HCT116 (cell line): ENCODE results near the gene PLA2G2A.

Experiments
- CEBPB ChIP-seq: IDR thresholded peaks from 2 replicates; pipeline ENCODE4 v1.6.1; 2012; ENCODE audit warnings: low read depth
- EZH2 ChIP-seq: fragments of 200-600 bp; sonication (generic); IDR thresholded peaks from 2 replicates; pipeline ENCODE4 v1.6.1; 2017; ENCODE audit warnings: antibody characterized with exemption, mixed run types
- JUND ChIP-seq: IDR thresholded peaks from 2 replicates; pipeline ENCODE4 v1.6.1; 2012
- POLR2A ChIP-seq: IDR thresholded peaks from 2 replicates; pipeline ENCODE4 v1.7.0; 2011; ENCODE audit warnings: borderline replicate concordance; ENCODE audit not compliant: insufficient read depth, insufficient read length; ENCODE audit errors: extremely low read depth
- POLR2AphosphoS5 ChIP-seq: IDR thresholded peaks from 2 replicates; pipeline ENCODE4 v1.6.1; 2011; ENCODE audit warnings: mild to moderate bottlenecking, low read depth, low read length, moderate library complexity
- RAD21 ChIP-seq: IDR thresholded peaks from 2 replicates; pipeline ENCODE4 v1.6.1; 2012; ENCODE audit warnings: low read depth, mild to moderate bottlenecking
- YY1 ChIP-seq: IDR thresholded peaks from 2 replicates; pipeline ENCODE4 v1.6.1; 2011; ENCODE audit warnings: low read length, low read depth, moderate library complexity, mild to moderate bottlenecking; ENCODE audit not compliant: insufficient replicate concordance; ENCODE audit errors: extremely low read depth
- ZFX ChIP-seq: fragments of 450-650 bp; IDR thresholded peaks from 2 replicates; pipeline ENCODE4 v1.6.1; 2017
- ZNF274 ChIP-seq: fragments of 200-500 bp; sonication (Bioruptor generic); IDR thresholded peaks from 2 replicates; pipeline ENCODE4 v1.6.1; 2014; ENCODE audit warnings: mild to moderate bottlenecking, low read depth, low read length, inconsistent platforms
- TF ChIP-seq, protein P1 (sequence below), 3 experiments: fragments of 200-600 bp in 1 of 3; sonication (generic) in 1 of 3; IDR thresholded peaks in 2 of 3; conservative IDR thresholded peaks in 1 of 3; 2 replicates each; pipeline ENCODE4 v1.5.1; 2012 to 2017; ENCODE audit warnings: low read depth in 2 of 3, low read length in 2 of 3, antibody characterized with exemption in 1 of 3, borderline replicate concordance in 1 of 3, control low read depth in 1 of 3, mild to moderate bottlenecking in 1 of 3, mixed read lengths in 1 of 3, mixed run types in 1 of 3, moderate library complexity in 1 of 3; ENCODE audit not compliant: insufficient read depth in 1 of 3
- TF ChIP-seq, protein P2 (sequence below): IDR thresholded peaks from 2 replicates; pipeline ENCODE4 v1.6.1; 2011; ENCODE audit warnings: mild to moderate bottlenecking, low read length, moderate library complexity; ENCODE audit not compliant: insufficient replicate concordance; ENCODE audit errors: extremely low read depth

DNA sequence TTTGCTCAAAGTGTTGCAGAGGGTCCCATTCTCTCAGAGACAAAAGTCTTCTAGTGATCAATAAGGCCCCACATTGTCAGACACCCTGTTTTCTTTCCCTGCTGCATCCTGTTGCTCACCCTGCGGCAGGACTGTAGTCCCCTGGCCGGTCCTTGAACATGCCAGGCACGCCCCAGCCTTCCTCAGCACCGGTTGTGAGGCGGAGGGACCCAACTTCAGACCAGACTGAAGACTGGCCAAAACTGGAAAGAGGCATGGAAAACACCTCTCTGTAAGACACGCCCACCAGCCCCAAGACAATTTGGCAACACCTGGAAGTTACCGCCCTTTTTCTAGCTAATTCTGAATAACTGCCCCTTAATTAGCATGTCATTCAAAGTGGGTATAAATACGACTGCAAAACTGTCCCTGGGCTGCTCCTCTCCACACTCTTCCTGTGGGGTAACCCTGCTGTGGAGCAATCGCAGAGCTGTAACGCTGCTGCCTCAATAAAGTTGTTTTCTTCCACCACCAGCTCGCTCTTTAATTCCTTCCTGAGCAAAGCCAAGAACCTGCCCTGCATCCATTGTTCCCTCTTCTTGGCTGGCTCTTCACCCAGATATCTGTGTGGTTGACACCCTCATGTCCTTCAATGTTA lies 23.8 kb downstream of the PLA2G2A start:
- TF ChIP-seq, protein P1, sequence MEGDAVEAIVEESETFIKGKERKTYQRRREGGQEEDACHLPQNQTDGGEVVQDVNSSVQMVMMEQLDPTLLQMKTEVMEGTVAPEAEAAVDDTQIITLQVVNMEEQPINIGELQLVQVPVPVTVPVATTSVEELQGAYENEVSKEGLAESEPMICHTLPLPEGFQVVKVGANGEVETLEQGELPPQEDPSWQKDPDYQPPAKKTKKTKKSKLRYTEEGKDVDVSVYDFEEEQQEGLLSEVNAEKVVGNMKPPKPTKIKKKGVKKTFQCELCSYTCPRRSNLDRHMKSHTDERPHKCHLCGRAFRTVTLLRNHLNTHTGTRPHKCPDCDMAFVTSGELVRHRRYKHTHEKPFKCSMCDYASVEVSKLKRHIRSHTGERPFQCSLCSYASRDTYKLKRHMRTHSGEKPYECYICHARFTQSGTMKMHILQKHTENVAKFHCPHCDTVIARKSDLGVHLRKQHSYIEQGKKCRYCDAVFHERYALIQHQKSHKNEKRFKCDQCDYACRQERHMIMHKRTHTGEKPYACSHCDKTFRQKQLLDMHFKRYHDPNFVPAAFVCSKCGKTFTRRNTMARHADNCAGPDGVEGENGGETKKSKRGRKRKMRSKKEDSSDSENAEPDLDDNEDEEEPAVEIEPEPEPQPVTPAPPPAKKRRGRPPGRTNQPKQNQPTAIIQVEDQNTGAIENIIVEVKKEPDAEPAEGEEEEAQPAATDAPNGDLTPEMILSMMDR (IDR thresholded peaks at IDR 0.05 in 2 of 3, conservative IDR thresholded peaks at IDR 0.05 in 1 of 3; ENCODE audit: borderline replicate concordance in 1 of 3, insufficient read depth in 1 of 3, low read depth in 2 of 3, low read length in 2 of 3) = no peak
- TF ChIP-seq YY1 (no peak), POLR2A (no peak), JUND (no peak), POLR2AphosphoS5 (no peak), RAD21 (no peak), EZH2 (no peak), CEBPB (no peak), ZFX (no peak), ZNF274 (no peak)
- TF ChIP-seq, protein P2, sequence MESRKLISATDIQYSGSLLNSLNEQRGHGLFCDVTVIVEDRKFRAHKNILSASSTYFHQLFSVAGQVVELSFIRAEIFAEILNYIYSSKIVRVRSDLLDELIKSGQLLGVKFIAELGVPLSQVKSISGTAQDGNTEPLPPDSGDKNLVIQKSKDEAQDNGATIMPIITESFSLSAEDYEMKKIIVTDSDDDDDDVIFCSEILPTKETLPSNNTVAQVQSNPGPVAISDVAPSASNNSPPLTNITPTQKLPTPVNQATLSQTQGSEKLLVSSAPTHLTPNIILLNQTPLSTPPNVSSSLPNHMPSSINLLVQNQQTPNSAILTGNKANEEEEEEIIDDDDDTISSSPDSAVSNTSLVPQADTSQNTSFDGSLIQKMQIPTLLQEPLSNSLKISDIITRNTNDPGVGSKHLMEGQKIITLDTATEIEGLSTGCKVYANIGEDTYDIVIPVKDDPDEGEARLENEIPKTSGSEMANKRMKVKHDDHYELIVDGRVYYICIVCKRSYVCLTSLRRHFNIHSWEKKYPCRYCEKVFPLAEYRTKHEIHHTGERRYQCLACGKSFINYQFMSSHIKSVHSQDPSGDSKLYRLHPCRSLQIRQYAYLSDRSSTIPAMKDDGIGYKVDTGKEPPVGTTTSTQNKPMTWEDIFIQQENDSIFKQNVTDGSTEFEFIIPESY = no peak
